HPDE6-E6E7 (cell line): ENCODE measurements around the gene PLBD2.
"Not testable (repeated sequence)": the region's sequence is repeated elsewhere in the genome, so short reads cannot be mapped to it uniquely, and the experiment has no call there.

Experiments
- DNase-seq: peaks from one replicate; pipeline ENCODE4 v3.0.0; 2011; ENCODE audit warnings: missing footprints; ENCODE audit errors: extremely low spot score

The PLBD2 gene

DNA sequence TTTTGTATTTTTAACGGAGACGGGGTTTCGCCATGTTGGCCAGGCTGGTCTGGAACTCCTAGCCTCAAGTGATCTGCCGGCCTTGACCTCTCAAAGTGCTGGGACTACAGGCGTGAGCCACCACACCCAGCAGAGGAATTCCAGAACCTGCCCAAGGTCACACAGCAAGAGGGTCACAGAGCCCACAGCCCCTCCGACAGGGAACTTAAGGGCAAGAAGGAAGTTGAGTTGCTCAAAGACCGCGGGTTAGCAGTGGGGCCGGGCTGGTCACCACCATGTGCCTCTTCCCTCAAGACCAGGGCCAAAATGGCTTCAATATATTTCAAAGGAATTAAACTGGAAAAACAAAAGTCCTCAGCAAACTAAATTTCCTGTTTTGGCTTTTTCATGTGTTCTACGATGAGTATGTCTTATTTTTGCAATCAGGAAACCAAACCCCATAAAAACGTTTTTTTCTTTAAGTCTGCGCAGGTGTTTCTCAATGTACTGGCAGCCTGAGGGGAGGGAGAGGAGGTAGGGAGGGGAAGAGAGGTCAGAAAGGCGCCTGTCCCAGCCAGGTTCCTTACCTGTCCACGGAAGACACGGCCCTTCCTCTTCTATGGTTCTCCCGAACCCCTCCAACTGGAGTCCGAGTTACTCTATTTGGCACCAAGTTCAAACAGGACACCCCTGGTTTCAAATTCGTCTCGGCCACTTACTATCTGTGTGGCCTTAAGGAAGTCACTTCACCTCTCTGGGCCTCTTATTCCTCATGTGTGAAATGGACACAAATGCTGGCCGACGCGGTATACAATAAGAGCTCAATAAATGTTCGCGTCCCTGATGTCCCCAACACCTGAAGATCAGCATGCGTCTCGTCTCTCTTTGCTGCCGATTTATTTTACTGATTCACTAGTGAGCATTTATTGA is 24.3 kb upstream of the PLBD2 start:
- DNase-seq: no peak

GRCh38 chr12:113334786-113335539 is 23.4 kb upstream of the PLBD2 start, which contains the start of gene SLC8B1:
SLC8B1 (minus strand) TSS chr12:113335109; CDS start chr12:113332878, 2,231 bp downstream.
- DNase-seq: peak; percentile 81

DNA sequence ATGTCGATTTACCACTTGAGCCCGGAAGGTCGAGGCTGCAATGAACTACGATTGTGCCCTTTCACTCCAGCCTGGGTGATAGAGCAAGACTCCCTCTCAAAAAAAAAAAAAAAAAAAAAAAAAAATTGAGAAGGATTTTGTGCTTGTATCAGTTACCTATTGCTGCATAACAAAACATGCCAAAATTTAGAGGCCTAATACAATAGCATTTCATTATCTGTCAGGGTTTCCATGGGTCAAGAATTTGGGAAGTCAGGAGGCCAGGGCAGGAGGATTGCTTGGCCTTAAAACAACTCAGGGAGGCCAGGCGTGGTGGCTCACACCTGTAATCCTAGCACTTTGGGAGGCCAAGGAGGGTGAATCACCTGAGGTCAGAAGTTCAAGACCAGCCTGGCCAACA is 18.8 kb upstream of the PLBD2 start:
- no peak for DNase-seq

DNA sequence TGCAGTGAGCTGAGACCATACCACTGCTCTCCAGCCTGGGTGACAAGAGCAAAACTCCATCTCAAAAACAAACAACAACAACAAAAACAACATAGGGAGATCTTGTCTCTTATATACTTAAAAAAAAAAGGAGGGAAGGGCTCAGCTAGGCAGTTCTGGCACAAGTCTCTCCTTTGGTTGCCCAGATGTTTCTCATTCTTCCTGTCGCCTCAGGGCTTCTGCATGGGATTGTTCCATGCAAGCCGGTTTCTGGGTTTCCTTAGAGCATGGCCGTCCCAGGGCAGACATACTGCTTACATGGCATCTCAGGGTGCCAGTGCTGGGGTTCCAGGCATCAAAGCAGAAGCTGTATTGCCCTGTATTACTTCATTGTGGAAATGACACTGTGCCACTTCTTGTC is 18.3 kb upstream of the PLBD2 start:
- DNase-seq: no peak

- DNase-seq: no peak
These were observed 16.9 kb upstream of the PLBD2 start for GRCh38 chr12:113341535-113341934.

DNA sequence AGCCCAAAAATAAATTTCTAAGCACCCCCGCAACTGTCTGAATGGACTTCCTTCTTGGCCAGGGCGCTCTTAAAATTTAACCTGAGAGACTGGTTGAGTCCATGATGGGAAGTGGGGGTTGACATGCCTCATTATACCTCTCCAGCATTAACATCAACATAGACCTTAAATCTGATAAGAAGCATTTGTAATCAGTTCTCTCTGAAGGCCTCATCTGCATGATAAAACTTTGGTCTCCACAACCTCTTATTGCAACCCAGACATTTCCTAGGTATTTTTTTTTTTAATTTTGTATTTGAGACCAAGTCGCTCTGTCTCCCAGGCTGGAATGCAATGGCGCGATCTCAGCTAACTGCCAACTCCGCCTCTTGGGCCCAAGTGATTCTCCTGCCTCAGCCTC is 13.1 kb upstream of the PLBD2 start:
- DNase-seq: no peak

- no peak for DNase-seq
These were observed 12.0 kb upstream of the PLBD2 start for GRCh38 chr12:113346353-113346752.

DNA sequence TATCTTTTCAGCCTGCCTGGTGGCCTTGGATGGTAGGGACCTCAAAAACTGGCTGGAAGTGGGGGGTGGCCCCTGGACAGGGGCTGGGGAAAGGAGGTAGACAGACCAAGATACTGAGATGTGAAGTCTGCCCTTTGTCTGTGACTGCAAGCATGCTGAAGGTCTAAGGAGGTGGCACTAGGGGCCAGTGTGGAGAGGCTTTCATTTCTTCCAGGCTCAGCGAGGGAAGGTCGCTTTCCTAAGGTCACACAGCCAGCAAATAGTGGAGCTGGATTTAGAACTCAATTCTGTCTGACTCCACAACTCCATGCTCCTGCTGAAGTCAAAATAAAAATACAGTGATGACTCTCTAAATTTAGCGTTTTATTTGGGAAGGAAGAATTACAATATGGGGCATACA is 11.3 kb upstream of the PLBD2 start:
- DNase-seq: no peak

DNA sequence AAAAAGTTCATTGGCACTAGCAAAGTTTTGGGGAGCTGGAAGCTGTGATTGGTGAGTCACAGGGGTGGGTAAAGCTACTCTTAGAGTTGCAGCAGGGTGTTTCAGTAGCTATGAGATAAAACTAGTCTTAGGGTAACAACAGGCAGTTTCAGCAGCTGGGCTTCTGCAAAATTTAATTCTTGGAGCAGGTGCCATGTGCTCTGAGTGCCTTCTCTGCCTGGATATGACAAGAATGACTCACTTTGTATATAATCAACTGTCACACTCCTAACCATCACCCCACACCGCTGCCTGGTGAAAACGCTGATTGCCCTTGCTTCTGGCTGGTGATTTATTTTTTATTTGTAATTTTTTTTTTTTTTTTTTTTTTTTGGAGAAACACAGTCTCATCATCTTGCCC is 10.5 kb upstream of the PLBD2 start:
- no peak for DNase-seq

DNA sequence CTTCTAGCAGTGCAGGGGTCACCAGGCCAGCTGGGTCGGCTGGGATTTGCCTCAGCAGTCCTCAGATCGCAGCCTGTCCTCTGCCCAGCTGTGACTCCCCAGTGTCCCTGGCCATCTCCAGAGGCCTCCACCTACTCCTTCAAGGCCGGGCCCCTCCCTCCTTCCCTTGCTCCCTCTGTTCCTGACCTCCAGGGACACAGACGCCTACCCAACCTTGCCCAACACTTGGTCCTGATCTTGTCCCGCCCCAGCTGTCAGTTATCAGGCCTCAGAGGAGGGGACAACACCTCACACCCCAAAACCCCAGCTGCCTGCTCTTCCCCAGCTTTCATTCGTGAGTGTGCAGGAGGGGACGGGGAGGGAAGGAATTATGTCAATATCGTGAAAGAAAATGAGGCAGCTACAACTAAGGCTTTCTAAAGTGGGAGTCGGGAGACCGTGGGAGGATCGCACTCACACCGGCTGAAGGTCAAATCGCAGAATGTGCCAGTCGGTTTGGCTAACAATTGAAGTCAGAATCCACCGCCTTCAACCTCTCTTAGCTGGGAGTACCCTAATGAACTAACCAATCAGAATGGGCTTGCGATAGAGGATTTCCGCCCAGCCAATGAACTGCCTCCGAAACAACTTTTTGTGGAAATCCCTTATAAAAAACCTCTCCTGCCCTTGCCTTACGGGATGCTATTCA is 9.4 kb upstream of the PLBD2 start:
- no peak for DNase-seq

GRCh38 chr12:113351089-113351488 is 7.3 kb upstream of the PLBD2 start:
- DNase-seq: no peak

DNA sequence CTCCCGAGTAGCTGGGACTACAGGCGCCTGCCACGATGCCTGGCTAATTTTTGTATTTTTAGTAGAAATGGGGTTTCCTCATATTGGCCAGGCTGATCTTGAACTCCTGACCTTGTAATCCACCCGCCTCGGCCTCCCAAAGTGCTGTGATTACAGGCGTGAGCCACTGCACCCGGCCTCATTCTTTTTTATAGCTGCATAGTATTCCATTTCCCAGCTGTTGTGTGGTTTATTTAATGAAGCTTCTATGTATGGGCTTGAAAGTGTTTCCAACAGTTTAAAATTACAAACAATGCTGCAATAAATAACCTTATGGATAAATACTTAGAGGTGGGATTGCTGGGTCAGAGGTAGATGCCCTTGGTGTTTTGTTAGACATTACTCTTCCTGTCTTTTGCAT is 4.2 kb upstream of the PLBD2 start:
- DNase-seq: not testable (repeated sequence)

DNA sequence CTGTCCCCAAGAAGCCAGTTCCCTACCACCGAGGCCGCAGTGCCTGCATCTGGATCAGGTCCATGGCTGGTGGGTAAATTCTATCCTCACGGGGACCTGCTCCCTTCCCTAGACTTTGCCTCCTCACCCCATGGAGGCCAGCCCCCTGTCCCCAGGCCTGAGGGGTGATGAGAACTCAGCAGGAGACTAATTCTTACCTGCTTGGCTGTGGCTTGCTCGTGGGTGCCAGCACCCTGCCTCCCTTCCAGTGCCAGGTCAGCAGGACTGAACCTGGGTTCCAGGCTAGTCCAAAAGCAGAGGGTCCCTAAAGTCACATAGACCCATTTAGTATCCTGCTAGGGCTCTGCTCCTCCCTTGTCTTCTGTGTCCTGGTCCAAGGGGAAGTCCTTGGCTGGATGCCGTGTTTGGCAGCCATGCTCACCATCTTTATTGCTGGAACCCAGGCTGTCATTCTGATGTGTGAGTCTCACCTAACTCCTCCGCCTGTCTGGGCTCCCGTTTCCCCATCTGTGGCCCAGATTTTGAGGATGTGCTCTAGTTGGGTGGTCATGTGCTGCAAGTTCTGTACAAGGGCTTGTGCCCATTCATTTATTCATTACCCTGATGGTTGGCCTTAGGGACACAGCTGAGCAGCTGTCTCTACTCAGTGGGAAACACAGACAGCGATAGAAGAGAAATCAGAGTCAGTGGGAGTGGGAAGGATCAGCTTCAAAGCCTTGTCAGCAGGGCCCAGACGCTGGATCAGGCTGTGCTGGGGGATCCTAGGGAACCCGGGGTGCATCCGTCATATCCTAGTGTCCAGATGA is 949 bp downstream of the PLBD2 start:
- DNase-seq: no peak

DNA sequence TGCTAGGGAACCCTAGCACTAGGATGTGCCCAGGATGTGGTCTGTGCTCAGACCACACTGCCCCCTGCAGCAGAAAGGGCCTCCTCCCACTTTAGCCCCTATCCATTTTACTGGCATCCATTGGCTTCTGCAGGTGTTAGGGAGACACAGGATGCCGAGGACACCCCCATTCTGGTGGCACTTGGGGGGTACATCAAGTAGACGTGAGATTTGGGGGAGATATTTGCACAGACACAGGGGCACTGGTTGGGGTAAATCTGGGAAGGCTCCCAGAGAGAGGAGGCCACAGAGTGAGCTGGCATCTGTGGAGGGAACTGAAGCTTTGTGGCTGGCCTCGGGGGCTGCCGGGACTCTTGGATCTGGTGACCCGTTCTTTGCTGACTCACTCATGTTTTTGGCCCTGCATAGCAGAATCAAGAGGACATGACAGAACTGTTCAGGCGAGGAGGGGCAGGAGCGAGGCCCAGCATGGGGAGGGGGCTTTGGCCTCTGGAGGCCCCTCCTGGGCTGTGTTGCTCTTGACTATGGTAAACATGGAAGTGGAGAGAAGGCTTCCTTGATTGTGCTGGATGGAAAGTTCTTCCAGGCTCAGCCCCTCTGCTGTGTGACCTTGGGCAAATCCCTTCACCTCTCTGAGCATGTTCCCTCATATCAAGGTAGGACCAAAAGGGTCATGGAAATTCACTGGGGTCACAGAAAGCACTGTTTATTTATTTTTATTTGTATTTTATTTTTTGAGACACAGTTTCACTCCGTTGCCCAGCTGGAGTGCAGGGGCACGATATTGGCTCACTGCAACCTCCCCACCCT is 1.8 kb downstream of the PLBD2 start:
- DNase-seq: no peak

DNA sequence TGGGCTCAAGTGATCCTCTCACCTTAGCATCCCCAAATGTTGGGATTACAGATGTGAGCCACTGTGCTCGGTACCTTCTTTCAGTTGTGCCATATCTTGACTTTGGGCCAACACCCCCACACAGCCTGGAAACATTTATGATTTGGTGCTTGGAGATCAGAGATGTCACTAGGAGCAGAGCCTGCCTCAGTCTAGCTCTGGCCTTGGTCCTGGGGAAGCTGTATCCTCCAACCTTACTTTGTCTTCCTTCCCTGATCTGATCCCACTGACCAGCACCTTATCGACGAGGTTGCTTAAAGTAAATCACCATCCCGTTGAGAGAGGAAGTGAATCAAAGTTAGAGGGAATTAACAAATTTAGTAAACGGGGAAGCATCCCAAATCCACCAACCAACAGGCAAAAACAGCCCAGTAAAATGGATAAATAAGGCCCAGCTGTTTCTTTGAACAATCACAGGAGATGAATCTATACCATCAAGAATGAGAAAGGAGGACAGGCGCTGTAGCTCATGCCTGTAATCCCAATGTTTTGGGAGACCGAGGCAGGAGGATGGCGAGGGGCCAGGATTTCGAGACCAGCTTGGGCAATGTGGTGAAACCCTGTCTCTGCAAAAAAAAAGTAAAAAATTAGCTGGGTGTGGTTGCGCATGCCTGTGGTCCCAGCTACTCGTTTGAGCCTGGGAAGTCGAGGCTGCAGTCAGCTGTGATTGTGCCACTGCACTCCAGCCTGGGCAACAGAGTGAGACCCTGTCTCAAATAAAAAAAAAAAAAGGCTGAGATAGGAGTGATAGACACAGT is 3.4 kb downstream of the PLBD2 start:
- DNase-seq: no peak

DNA sequence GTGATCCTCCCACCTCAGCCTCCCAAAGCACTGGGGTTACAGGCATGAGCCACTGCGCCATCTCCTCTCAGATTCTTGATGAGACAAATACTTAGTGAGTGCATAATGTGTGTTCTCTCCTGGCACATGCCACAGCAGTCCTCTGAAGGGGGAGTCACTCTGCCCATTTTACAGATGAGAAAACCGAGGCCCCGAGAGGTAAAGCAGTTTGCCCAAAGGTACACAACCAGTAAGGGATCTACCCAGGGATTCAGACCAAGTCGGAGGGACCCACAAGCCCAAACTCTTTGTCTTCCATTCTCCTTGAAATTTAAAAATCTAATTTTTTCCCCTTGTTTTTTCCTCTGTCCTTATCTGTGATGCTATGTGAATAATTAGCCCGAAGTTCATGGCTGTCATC is 6.3 kb downstream of the PLBD2 start:
- DNase-seq: no peak

DNA sequence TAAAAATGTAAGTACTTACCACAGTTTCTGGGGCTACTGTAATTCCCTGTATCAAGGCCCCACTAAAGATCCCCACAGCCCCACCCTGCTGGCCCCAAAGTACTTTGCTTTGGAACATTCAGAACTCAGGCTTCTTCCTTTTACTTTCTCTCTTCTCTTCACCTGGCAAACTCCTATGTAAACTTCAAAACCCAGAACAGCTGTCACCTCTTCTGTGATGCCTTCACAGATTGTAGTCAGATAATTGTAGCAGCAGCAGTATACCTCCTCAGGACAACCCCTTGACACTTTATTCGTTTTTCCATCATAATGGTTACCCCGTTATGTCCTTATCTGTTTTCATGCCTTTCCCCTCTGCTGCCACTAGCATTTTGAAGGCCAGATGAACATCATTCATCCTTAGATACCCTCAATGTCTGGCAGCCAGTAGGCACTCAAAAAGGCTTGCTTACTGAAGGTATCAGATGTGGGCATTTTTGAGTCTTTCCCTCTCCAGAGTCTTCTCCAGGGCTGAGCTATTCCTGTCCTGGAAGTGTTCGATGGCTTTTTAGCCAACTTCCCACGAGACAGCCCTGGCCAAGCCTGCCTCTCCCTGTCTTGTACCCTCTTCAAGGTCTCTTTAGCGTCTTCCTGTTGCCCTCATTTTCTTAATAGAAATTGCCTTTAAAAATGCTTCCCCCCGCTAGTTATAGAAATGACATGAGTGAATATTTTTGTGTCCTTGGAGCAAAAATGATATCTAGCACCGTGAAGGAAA is 7.4 kb downstream of the PLBD2 start:
- DNase-seq: no peak

- no peak for DNase-seq
These were observed 8.4 kb downstream of the PLBD2 start for GRCh38 chr12:113366827-113367226.

- no peak for DNase-seq
These were observed 9.9 kb downstream of the PLBD2 start for GRCh38 chr12:113368331-113368730.
